ENCODE data around the gene MAP3K3. TPM values are rescaled to one million over a fixed set of nuclear protein-coding genes. Genes with fewer than 3 reads are reported as not detected.

MAP3K3 gene
- total RNA-seq (2022; extraction: Qiagen RNA extraction), result 14.7 to 19.3 TPM (median 17.8 TPM) in 5 replicates

DNA sequence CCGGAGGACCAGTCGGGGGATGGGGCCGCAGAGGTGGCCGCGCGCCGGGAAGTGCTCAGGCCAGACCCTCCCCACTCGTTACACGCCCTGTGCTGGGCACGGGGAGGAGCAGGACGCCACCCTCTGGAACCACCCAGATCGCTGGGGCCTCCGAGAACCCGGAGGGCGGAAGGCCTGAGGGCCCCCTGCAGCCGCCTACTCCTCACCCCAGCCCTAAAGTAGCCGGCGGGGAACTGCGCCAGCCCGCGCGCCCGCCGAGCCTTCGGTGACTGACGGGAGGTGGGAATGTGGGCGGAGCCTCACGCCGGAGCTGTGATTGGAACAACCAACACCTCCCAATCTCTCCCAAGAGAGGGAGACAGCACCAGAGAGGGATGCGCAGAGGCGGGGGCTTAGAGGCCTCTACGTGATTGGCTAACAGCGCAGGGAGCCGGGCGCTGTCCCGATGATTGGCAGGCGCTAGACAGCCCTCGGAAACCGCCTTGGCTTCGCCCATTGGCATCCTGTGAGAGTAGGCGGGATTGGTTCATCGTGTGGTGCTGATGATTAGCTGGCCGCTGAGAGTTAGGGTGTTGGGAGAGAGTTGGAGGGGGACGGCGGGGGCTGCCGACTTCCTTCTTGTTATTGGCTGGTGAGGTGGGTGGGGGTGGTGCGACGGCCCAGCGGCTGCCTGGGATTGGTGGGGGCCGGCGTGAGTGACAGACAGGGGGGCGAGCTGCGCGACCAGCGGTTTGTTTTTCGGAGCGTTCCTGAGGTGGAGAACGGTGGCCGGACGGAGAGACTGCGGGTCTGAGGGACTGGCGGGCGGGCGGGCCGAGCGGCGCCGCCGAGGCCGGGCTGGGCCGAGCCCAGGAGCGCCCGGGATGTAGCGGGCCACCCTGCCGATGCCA is at the start of gene MAP3K3:
TSS of gene MAP3K3 (plus strand) at position 734 of the 890 bp plus-strand sequence. CDS start 343 bp downstream, outside the sequence.

DNA sequence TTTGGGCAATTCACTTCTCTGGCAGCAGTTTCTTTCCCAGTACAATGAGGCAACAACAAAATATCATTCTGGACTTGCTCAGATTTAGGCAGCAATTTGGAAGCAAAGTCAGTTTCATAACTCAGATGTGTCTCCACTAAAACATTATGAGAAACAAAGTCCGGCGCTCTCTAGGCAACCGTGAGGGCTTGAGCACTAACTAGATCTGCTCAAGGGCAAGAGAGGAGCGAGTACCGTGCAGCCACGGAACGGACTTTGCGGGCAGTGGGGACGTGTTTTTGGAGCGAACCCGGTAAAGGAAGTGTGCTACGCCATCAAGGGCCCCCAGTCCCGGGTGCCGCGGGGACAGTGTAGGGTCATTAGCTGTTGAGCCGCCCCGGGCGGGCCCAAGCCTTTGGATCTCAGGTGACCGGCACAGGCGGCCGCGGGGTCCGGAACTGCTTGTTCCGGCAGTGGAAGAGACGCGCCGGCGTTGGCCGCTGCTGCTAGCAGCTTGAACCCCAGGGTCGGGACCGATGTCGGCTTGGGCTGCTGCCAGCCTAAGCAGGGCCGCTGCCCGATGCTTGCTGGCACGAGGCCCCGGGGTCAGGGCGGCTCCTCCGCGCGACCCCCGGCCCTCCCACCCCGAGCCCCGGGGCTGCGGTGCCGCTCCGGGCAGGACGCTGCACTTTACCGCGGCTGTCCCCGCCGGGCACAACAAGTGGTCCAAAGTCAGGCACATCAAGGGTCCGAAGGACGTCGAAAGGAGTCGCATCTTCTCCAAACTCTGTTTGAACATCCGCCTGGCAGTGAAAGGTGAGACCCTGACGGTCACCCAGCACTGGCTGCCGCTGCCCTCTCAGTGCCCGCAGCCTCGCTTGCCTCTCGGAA is 21.4 kb upstream of the MAP3K3 start, which contains the start of gene TACO1:
TSS of gene TACO1 (plus strand) at position 327 of the 870 bp plus-strand sequence. CDS start at position 516, 189 bp downstream.

GRCh38 chr17:63699638-63700527 is 77.7 kb downstream of the MAP3K3 start, which contains the start of gene LIMD2:
TSS of gene LIMD2 (minus strand) at chr17:63700125. CDS start at chr17:63699298, 827 bp downstream.

GRCh38 chr17:63741408-63742173 is 119.4 kb downstream of the MAP3K3 start, which contains the start of gene STRADA:
TSS of gene STRADA (minus strand) at chr17:63741799. CDS start at chr17:63728369, 13,430 bp downstream.

Other genes starting within 250 kb of the MAP3K3 start
- 28.2 to 37.0 TPM (median 33.5 TPM) in 5 replicates for gene CYB561, start 176.1 kb upstream of the MAP3K3 start, total RNA-seq (2022; extraction: Qiagen RNA extraction)
- gene ACE, start 145.4 kb upstream of the MAP3K3 start, total RNA-seq (2022; extraction: Qiagen RNA extraction), result 1.8 to 4.1 TPM (median 2.6 TPM) in 5 replicates
- gene KCNH6, start 99.1 kb upstream of the MAP3K3 start, total RNA-seq (2022; extraction: Qiagen RNA extraction), result not detected in 5 replicates
- 48.1 to 62.3 TPM (median 57.4 TPM) in 5 replicates for gene DCAF7, start 71.9 kb upstream of the MAP3K3 start, total RNA-seq (2022; extraction: Qiagen RNA extraction)
- 51.5 to 55.5 TPM (median 54.7 TPM) in 5 replicates for gene TACO1, start 21.5 kb upstream of the MAP3K3 start, total RNA-seq (2022; extraction: Qiagen RNA extraction)
- gene LIMD2, start 77.7 kb downstream of the MAP3K3 start, total RNA-seq (2022; extraction: Qiagen RNA extraction), result 7.8 to 13.0 TPM (median 10.6 TPM) in 5 replicates
- gene STRADA, start 119.4 kb downstream of the MAP3K3 start, total RNA-seq (2022; extraction: Qiagen RNA extraction), result 23.5 to 26.8 TPM (median 25.5 TPM) in 5 replicates
- 88.4 to 136 TPM (median 94.2 TPM) in 5 replicates for gene CCDC47, start 151.2 kb downstream of the MAP3K3 start, total RNA-seq (2022; extraction: Qiagen RNA extraction)
- 88.4 to 107 TPM (median 92.5 TPM) in 5 replicates for gene DDX42, start 151.8 kb downstream of the MAP3K3 start, total RNA-seq (2022; extraction: Qiagen RNA extraction)
- 195 to 239 TPM (median 204 TPM) in 5 replicates for gene PSMC5, start 205.0 kb downstream of the MAP3K3 start, total RNA-seq (2022; extraction: Qiagen RNA extraction)
- gene FTSJ3, start 205.2 kb downstream of the MAP3K3 start, total RNA-seq (2022; extraction: Qiagen RNA extraction), result 43.9 to 61.3 TPM (median 52.1 TPM) in 5 replicates
- 53.1 to 63.3 TPM (median 56.4 TPM) in 5 replicates for gene SMARCD2, start 220.3 kb downstream of the MAP3K3 start, total RNA-seq (2022; extraction: Qiagen RNA extraction)

All from A549 treated with AZD2906 at 1 μM for 4 hours (cell line).